ENCODE measurements around the gene SAP30. TPM values are rescaled to one million over a fixed set of nuclear protein-coding genes. Genes with fewer than 3 reads are reported as not detected.
A peak's percentile ranks its signal among the peaks of the same experiment; 100 is the strongest.

The SAP30 gene
- total RNA-seq, 1 experiment from 2014 or later = 13.5 TPM

GRCh38 chr4:173343832-173344397 is 26.8 kb upstream of the SAP30 start:
- Histone ChIP-seq H2BK5ac (ENCODE audit: insufficient read length, low read length) (no peak overlapping the region), H3K27me3 (ENCODE audit: insufficient read depth, low read length) (no peaks in the 10 kb centered on the region), H3K9me3 (ENCODE audit: control insufficient read depth, low read depth, low read length) (no peaks in the 10 kb centered on the region), H3K56ac (ENCODE audit: insufficient read length, low read depth, low read length) (no peak overlapping the region), H3T11ph (ENCODE audit: low read length) (no peak overlapping the region), H3K27ac (ENCODE audit: insufficient read length, low read depth, low read length) (no peak overlapping the region), H3K14ac (ENCODE audit: insufficient read depth, low read length) (no peak overlapping the region), H3K4me1 (ENCODE audit: insufficient read depth, low read length) (peaks cover 3% of the 10 kb centered on the region; the same call in 1 of the 2 replicates), H2AK5ac (ENCODE audit: insufficient read length, low read length) (no peak overlapping the region), H4K5ac (ENCODE audit: insufficient read length, low read depth, low read length) (no peak overlapping the region), H3K18ac (ENCODE audit: insufficient read length, low read depth, low read length) (no peak overlapping the region), H3K79me1 (ENCODE audit: insufficient read depth, low read depth, low read length, poor library complexity, severe bottlenecking) (no peaks in the 10 kb centered on the region), H3K4ac (ENCODE audit: low read depth, low read length) (no peak overlapping the region), H3K9ac (ENCODE audit: extremely low read depth, insufficient read length, low read length) (no peak overlapping the region), H4K91ac (ENCODE audit: insufficient read length, low read depth, low read length) (no peak overlapping the region), H4K20me1 (ENCODE audit: control insufficient read depth, insufficient read depth, insufficient read length) (no peaks in the 10 kb centered on the region), H2BK120ac (ENCODE audit: low read depth, low read length, poor library complexity, severe bottlenecking) (no peak overlapping the region), H2BK15ac (ENCODE audit: low read depth, low read length) (no peak overlapping the region), H3K79me2 (ENCODE audit: insufficient read depth, low read length) (no peaks in the 10 kb centered on the region), H3K4me2 (ENCODE audit: insufficient read depth, insufficient read length, low read length) (no peak overlapping the region), H4K8ac (replicated peaks; ENCODE audit: insufficient read length, low read depth, low read length) (no peak overlapping the region), H3K23ac (ENCODE audit: insufficient read length, low read depth, low read length) (no peak overlapping the region), H3K23me2 (ENCODE audit: insufficient read length, low read depth, low read length, poor library complexity, severe bottlenecking) (no peaks in the 10 kb centered on the region), H2BK20ac (ENCODE audit: low read depth, low read length, poor library complexity, severe bottlenecking) (no peak overlapping the region), H2AFZ (ENCODE audit: low read length) (no peak overlapping the region), H2BK12ac (ENCODE audit: insufficient read length, low read depth, low read length) (no peak overlapping the region)
- Mint-ChIP-seq H3K4me1 (peaks cover 21 to 43% of the 10 kb centered on the region in 2 experiments), H3K36me3 (ENCODE audit: insufficient read depth in 1 of 3, low read depth in 3 of 3) (peaks cover 0 to 4% (median 2%) of the 10 kb centered on the region in 3 experiments; a peak in 1 of 7 replicates), H3K4me3 (peak overlapping the region in 1 of 2 experiments; percentile 15; a peak in 1 of 5 replicates), H3K9me3 (peaks cover 0 to 3% of the 10 kb centered on the region in 2 experiments; a peak in 2 of 5 replicates), H3K27me3 (ENCODE audit: low read depth) (no peaks in the 10 kb centered on the region), H3K27ac (peak overlapping the region in 2 of 3 experiments; percentile 69 to 95; a peak in 4 of 7 replicates)
- no peak for DNase-seq
- TF ChIP-seq, protein P1, sequence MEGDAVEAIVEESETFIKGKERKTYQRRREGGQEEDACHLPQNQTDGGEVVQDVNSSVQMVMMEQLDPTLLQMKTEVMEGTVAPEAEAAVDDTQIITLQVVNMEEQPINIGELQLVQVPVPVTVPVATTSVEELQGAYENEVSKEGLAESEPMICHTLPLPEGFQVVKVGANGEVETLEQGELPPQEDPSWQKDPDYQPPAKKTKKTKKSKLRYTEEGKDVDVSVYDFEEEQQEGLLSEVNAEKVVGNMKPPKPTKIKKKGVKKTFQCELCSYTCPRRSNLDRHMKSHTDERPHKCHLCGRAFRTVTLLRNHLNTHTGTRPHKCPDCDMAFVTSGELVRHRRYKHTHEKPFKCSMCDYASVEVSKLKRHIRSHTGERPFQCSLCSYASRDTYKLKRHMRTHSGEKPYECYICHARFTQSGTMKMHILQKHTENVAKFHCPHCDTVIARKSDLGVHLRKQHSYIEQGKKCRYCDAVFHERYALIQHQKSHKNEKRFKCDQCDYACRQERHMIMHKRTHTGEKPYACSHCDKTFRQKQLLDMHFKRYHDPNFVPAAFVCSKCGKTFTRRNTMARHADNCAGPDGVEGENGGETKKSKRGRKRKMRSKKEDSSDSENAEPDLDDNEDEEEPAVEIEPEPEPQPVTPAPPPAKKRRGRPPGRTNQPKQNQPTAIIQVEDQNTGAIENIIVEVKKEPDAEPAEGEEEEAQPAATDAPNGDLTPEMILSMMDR (conservative IDR thresholded peaks at IDR 0.05) = no peak
- no CpG with 5 or more reads among the region's 3 CpGs for WGBS (ENCODE audit: extremely low coverage, insufficient read length, low lambda C conversion rate)
